Calu3 (cell line): ENCODE results near the gene VNN1. TPM values are rescaled to one million over a fixed set of nuclear protein-coding genes. Genes with fewer than 3 reads are reported as not detected.

ENCODE experiments used
- BruUV-seq: library from RNA; stranded (reverse); fragments of 400-500 nt; replicated peaks from 2 replicates; lab custom pipeline; 2021; lab: Mats Ljungman, UMichigan
- CTCF ChIA-PET: fragments of 300-600 bp; sonication (Branson Sonifier 250); formaldehyde crosslinking; loops from one replicate; lab custom pipeline; 2022; ENCODE audit warnings: antibody characterized with exemption; lab: Charles Lee
- DNase-seq: peaks from one replicate; pipeline ENCODE4 v3.0.0; 2022
- H3K27ac Mint-ChIP-seq: one replicate; pipeline ENCODE4 v1.8.0; 2022; ENCODE audit warnings: mixed read lengths; ENCODE audit not compliant: unreplicated experiment
- H3K27me3 Mint-ChIP-seq: one replicate; pipeline ENCODE4 v1.8.0; 2022; ENCODE audit warnings: mixed read lengths; ENCODE audit not compliant: unreplicated experiment
- H3K36me3 Mint-ChIP-seq: one replicate; pipeline ENCODE4 v1.8.0; 2022; ENCODE audit warnings: mild to moderate bottlenecking, moderate library complexity, mixed read lengths; ENCODE audit not compliant: insufficient read depth, unreplicated experiment
- H3K4me1 Mint-ChIP-seq: one replicate; pipeline ENCODE4 v1.8.0; 2022; ENCODE audit warnings: mild to moderate bottlenecking, low read depth, mixed read lengths; ENCODE audit not compliant: unreplicated experiment
- H3K4me3 Mint-ChIP-seq: one replicate; pipeline ENCODE4 v1.8.0; 2022; ENCODE audit warnings: mild to moderate bottlenecking, low read depth, moderate library complexity, mixed read lengths; ENCODE audit not compliant: unreplicated experiment
- H3K9me3 Mint-ChIP-seq: one replicate; pipeline ENCODE4 v1.8.0; 2022; ENCODE audit warnings: low read depth, mixed read lengths; ENCODE audit not compliant: unreplicated experiment
- intact Hi-C: fragments of 100-400 bp; cut with micrococcal nuclease; formaldehyde crosslinking; loops from one replicate; pipeline ENCODE4 v1.10.0; 2022; ENCODE audit not compliant: unreplicated experiment
- total RNA-seq: library from RNA; stranded (reverse); gene quantifications from 2 replicates; pipeline ENCODE4 v1.2.3, GENCODE V29; 2022
- TF ChIP-seq, protein P1 (sequence below): fragments of 200-600 bp; IDR thresholded peaks from one replicate; pipeline ENCODE4 v1.8.0; 2022; ENCODE audit warnings: antibody characterized with exemption; ENCODE audit not compliant: unreplicated experiment

The VNN1 gene
- total RNA-seq, 1 experiment from 2014 or later: 13.3 TPM

DNA sequence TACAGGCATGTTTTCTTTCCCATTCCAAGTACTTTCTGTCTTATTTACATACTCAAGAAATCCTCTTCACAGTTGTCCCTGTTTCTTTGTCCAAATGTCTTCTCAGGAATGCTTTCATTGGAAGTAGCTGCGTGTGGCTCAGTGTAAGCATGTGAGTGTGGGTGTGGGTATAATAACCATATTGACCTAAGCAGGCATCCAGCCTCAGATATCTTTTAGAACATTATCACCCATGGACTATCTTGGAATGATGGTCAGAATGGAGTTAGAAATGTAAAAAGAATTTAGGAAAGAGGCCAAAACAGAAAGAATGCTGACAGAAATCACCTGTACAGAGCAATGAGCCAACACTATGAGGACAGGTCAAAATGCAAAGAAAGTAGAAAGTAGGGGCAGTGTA lies 27.4 kb upstream of the VNN1 start:
- Mint-ChIP-seq H3K36me3 (peaks cover 8% of the 10 kb centered on the region), H3K9me3 (peaks cover 11% of the 10 kb centered on the region), H3K27ac (no peak overlapping the region), H3K4me1 (peaks cover 45% of the 10 kb centered on the region), H3K4me3 (no peak overlapping the region), H3K27me3 (no peaks in the 10 kb centered on the region)
- intact Hi-C loops: no loop called here
- DNase-seq: no peak
- CTCF ChIA-PET: no interaction called here
- BruUV-seq: no TSS peak
- TF ChIP-seq, protein P1, sequence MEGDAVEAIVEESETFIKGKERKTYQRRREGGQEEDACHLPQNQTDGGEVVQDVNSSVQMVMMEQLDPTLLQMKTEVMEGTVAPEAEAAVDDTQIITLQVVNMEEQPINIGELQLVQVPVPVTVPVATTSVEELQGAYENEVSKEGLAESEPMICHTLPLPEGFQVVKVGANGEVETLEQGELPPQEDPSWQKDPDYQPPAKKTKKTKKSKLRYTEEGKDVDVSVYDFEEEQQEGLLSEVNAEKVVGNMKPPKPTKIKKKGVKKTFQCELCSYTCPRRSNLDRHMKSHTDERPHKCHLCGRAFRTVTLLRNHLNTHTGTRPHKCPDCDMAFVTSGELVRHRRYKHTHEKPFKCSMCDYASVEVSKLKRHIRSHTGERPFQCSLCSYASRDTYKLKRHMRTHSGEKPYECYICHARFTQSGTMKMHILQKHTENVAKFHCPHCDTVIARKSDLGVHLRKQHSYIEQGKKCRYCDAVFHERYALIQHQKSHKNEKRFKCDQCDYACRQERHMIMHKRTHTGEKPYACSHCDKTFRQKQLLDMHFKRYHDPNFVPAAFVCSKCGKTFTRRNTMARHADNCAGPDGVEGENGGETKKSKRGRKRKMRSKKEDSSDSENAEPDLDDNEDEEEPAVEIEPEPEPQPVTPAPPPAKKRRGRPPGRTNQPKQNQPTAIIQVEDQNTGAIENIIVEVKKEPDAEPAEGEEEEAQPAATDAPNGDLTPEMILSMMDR: no peak

DNA sequence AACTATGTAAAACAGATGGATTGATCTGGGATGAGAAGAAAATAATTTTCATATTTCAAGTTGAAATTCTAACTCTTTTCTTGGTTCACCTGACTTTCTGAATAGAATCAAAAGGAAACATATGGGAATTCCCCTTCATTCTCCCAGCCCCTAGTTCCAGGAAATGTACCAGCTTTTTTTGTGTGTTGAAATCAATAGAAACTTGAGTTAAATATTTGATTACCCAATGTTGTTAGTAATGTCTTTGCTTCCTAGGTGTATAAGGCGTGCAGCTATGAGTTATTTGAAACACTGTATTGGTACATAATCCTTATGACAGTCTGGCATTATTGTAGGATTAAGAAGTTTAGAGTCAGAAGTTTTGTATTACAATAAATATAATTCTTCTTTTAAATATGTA lies 22.4 kb upstream of the VNN1 start:
- CTCF ChIA-PET: interaction anchor here (0.6 to 1.0 kb wide), 5 partner anchors 21 to 1678 kb away, joined by 3 to 6 read pairs (median 4); no protein-coding TSS in a partner anchor
- peaks cover 68% of the 10 kb centered on the region for H3K4me1 Mint-ChIP-seq
- peaks cover 13% of the 10 kb centered on the region for H3K36me3 Mint-ChIP-seq
- peak; percentile 19 for DNase-seq
- no TSS peak for BruUV-seq
- H3K4me3 Mint-ChIP-seq: no peak overlapping the region
- intact Hi-C loops: no loop called here
- H3K27me3 Mint-ChIP-seq: no peaks in the 10 kb centered on the region
- H3K27ac Mint-ChIP-seq: peak overlapping the region; percentile 83
- peaks cover 11% of the 10 kb centered on the region for H3K9me3 Mint-ChIP-seq
- TF ChIP-seq, protein P1: no peak

DNA sequence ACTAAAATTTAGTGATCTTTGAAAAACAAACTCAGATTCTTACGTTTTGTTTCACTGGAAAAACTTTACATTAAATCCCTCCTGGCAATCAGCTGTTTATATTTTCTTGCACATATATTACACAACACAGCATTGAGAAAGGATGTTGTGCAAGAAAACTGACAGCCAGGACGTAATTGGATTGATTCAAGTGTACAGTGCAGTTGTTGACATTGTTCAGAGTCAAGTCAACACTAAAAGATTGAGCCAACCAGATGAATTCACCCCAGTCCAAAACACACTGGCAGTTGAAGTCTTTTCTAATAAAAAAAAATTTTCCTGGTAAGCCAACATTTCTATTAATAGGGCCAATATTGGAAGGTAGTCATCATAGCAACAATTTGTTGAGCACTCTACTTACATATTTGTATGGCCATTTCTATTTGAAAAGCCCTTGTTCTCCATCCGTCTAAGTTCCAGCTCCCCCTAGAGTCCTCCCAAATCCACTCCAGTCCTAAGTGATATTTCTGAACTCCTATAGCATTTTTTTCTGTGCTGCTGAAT lies 20.9 kb upstream of the VNN1 start:
- Mint-ChIP-seq H3K4me1 (peaks cover 64% of the 10 kb centered on the region), H3K27me3 (no peaks in the 10 kb centered on the region), H3K4me3 (no peak overlapping the region), H3K9me3 (peaks cover 11% of the 10 kb centered on the region), H3K27ac (peak overlapping the region; percentile 83), H3K36me3 (peaks cover 13% of the 10 kb centered on the region)
- CTCF ChIA-PET: interaction anchor here (0.7 to 1.3 kb wide), 3 partner anchors 15 to 68 kb away, joined by 3 read pairs; no protein-coding TSS in a partner anchor
- no TSS peak for BruUV-seq
- peak; percentile 31 for DNase-seq
- TF ChIP-seq, protein P1: no peak
- intact Hi-C loops: loop anchor here (2.0 kb wide), 3 partner anchors 20 to 64 kb away; partner anchors contain the start of gene VNN1

DNA sequence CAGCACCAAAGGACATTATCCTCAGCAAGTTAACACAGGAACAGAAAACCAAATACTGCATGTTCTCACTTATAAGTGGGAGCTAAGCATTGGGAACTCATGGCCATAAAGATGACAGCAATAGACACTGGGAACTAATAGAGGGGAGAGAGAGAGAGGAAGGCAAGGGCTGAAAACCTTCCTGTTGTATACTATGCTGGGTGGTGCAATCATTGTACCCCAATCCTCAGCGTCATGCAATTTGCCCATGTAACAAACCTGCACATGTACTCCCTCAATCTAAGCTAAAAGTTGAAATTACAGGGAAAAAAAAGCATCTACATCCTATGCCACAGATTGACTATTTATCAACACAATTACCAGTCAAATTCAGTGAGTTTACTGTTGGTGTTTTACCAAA lies 20.0 kb upstream of the VNN1 start:
- H3K27me3 Mint-ChIP-seq: no peaks in the 10 kb centered on the region
- no TSS peak for BruUV-seq

More for the DNA sequence above, 20.0 kb upstream of the VNN1 start:
- peaks cover 15% of the 10 kb centered on the region for H3K36me3 Mint-ChIP-seq
- H3K4me3 Mint-ChIP-seq: no peak overlapping the region
- CTCF ChIA-PET: no interaction called here
- peak overlapping the region; percentile 53 for H3K27ac Mint-ChIP-seq
- peaks cover 64% of the 10 kb centered on the region for H3K4me1 Mint-ChIP-seq
- intact Hi-C loops: loop anchor here (2.0 kb wide), 3 partner anchors 19 to 63 kb away; partner anchors contain the start of gene VNN1
- TF ChIP-seq, protein P1: no peak
- DNase-seq: no peak
- peaks cover 6% of the 10 kb centered on the region for H3K9me3 Mint-ChIP-seq
